H1 (cell line): ENCODE measurements around the gene PNLIPRP1. TPM values are rescaled to one million over a fixed set of nuclear protein-coding genes. Genes with fewer than 3 reads are reported as not detected.
A peak's percentile ranks its signal among the peaks of the same experiment; 100 is the strongest.

Experiments used
- CTCF ChIA-PET: fragments of 300-600 bp; sonication (Branson Sonifier 250); formaldehyde crosslinking; loops from one replicate; lab custom pipeline; 2021; ENCODE audit not compliant: partially characterized antibody; lab: Charles Lee
- POLR2A ChIA-PET: fragments of 300-600 bp; sonication (Branson Sonifier 250); formaldehyde crosslinking; loops from one replicate; lab custom pipeline; 2021; ENCODE audit warnings: inconsistent platforms; ENCODE audit not compliant: partially characterized antibody; lab: Charles Lee
- DNase-seq, 2 experiments: peaks; one replicate each; pipeline versions ENCODE4 v3.0.0 to v3.0.0-alpha.2; 2010 to 2022; ENCODE audit warnings: low spot score in 2 of 2, low read depth in 1 of 2, mixed read lengths in 1 of 2
- FAIRE-seq: peaks from 2 replicates; lab custom pipeline; 2011; peaks lifted over from hg19 to GRCh38; lab: Jason Lieb, UNC
- H2AFZ ChIP-seq: 2 replicates; pipeline ENCODE4 v1.8.1; 2012; ENCODE audit warnings: low read length, inconsistent platforms
- H2AK5ac ChIP-seq: 2 replicates; pipeline ENCODE4 v1.6.1; 2013; ENCODE audit warnings: low read depth, low read length
- H2BK120ac ChIP-seq: replicated peaks from 2 replicates; pipeline ENCODE3; 2013; ENCODE audit warnings: low read depth, low read length, inconsistent platforms
- H2BK12ac ChIP-seq: 2 replicates; pipeline ENCODE4 v1.6.1; 2013; ENCODE audit warnings: low read depth, low read length
- H2BK15ac ChIP-seq: 2 replicates; pipeline ENCODE4 v1.6.1; 2013; ENCODE audit warnings: low read length
- H2BK20ac ChIP-seq: 2 replicates; pipeline ENCODE4 v1.6.1; 2013; ENCODE audit warnings: low read length
- H2BK5ac ChIP-seq: 2 replicates; pipeline ENCODE4 v1.6.1; 2013; ENCODE audit warnings: low read depth, low read length
- H3K14ac ChIP-seq: 2 replicates; pipeline ENCODE4 v1.6.1; 2013; ENCODE audit warnings: inconsistent platforms; ENCODE audit not compliant: insufficient read length
- H3K18ac ChIP-seq: 2 replicates; pipeline ENCODE4 v1.6.1; 2013; ENCODE audit warnings: low read length; ENCODE audit errors: extremely low read depth
- H3K23ac ChIP-seq: 2 replicates; pipeline ENCODE4 v1.6.1; 2013; ENCODE audit warnings: inconsistent platforms; ENCODE audit not compliant: insufficient read length
- H3K23me2 ChIP-seq: 2 replicates; pipeline ENCODE4 v1.6.1; 2013; ENCODE audit warnings: low read depth, low read length
- H3K27ac ChIP-seq: 2 replicates; pipeline ENCODE4 v1.6.1; 2011; ENCODE audit warnings: low read depth, low read length, inconsistent platforms
- H3K27me3 ChIP-seq, 4 experiments: replicated peaks in 1 of 4; 1 replicate in 1 of 4; 2 replicates in 3 of 4; pipeline versions ENCODE4 v1.6.1 to v1.8.1; 2011 to 2013; ENCODE audit warnings: low read length in 3 of 4, mild to moderate bottlenecking in 3 of 4, inconsistent platforms in 2 of 4, mixed read lengths in 2 of 4, moderate library complexity in 1 of 4; ENCODE audit not compliant: control insufficient read depth in 3 of 4, insufficient read depth in 3 of 4; ENCODE audit errors: extremely low read depth in 1 of 4
- H3K36me3 ChIP-seq, 4 experiments: 2 replicates each; pipeline versions ENCODE4 v1.6.1 to v1.8.1; 2011 to 2013; ENCODE audit warnings: mild to moderate bottlenecking in 4 of 4, low read length in 3 of 4, moderate library complexity in 2 of 4, control low read depth in 1 of 4, inconsistent platforms in 1 of 4; ENCODE audit not compliant: insufficient read depth in 4 of 4, control insufficient read depth in 2 of 4
- H3K4ac ChIP-seq: replicated peaks from 2 replicates; pipeline ENCODE3; 2013; ENCODE audit warnings: low read length, low read depth, mixed read lengths, inconsistent platforms; ENCODE audit not compliant: insufficient read length
- H3K4me1 ChIP-seq, 4 experiments: replicated peaks in 1 of 4; 1 replicate in 1 of 4; 2 replicates in 3 of 4; pipeline versions ENCODE4 v1.6.1 to v1.8.1; 2011 to 2013; ENCODE audit warnings: low read length in 3 of 4, inconsistent platforms in 2 of 4, mixed read lengths in 1 of 4; ENCODE audit not compliant: insufficient read depth in 4 of 4, control insufficient read depth in 3 of 4
- H3K4me2 ChIP-seq, 2 experiments: 2 replicates each; pipeline versions ENCODE4 v1.6.1 to v1.8.1; 2011 to 2013; ENCODE audit warnings: low read depth in 2 of 2, low read length in 2 of 2, control low read depth in 1 of 2, inconsistent platforms in 1 of 2, mild to moderate bottlenecking in 1 of 2; ENCODE audit not compliant: insufficient read depth in 1 of 2
- H3K4me3 ChIP-seq, 4 experiments: fragments of 200-600, 300-600 bp in 1 of 4; sonication (generic), shearing (Covaris generic), sonication (Bioruptor Twin) in 1 of 4; 2 replicates each; pipeline versions ENCODE4 v1.5.1 to v1.8.1; 2011 to 2016; ENCODE audit warnings: low read length in 4 of 4, low read depth in 3 of 4, control low read depth in 2 of 4, inconsistent platforms in 2 of 4, mild to moderate bottlenecking in 2 of 4, mixed read lengths in 1 of 4, moderate library complexity in 1 of 4; ENCODE audit not compliant: insufficient read depth in 2 of 4; ENCODE audit errors: extremely low read depth in 1 of 4
- H3K56ac ChIP-seq: replicated peaks from 2 replicates; pipeline ENCODE3; 2013; ENCODE audit warnings: low read depth, mild to moderate bottlenecking, mixed read lengths, low read length, inconsistent platforms; ENCODE audit not compliant: insufficient read length
- H3K79me1 ChIP-seq: 2 replicates; pipeline ENCODE4 v1.6.1; 2013; ENCODE audit warnings: low read depth, low read length, control low read depth
- H3K79me2 ChIP-seq, 2 experiments: 2 replicates each; pipeline versions ENCODE4 v1.6.1 to v1.8.1; 2012 to 2013; ENCODE audit warnings: low read length in 2 of 2, mild to moderate bottlenecking in 2 of 2, inconsistent platforms in 1 of 2; ENCODE audit not compliant: insufficient read depth in 2 of 2, control insufficient read depth in 1 of 2
- H3K9ac ChIP-seq, 4 experiments: replicated peaks in 1 of 4; 1 replicate in 1 of 4; 2 replicates in 3 of 4; pipeline versions ENCODE4 v1.6.1 to v1.8.1; 2011 to 2013; ENCODE audit warnings: low read depth in 3 of 4, low read length in 3 of 4, control low read depth in 2 of 4, mild to moderate bottlenecking in 2 of 4, moderate library complexity in 2 of 4, inconsistent platforms in 1 of 4; ENCODE audit errors: extremely low read depth in 1 of 4
- H3K9me3 ChIP-seq, 2 experiments: 2 replicates each; pipeline versions ENCODE4 v1.6.1 to v1.8.1; 2012 to 2013; ENCODE audit warnings: mild to moderate bottlenecking in 2 of 2, moderate library complexity in 2 of 2, control low read depth in 1 of 2, inconsistent platforms in 1 of 2, low read depth in 1 of 2, low read length in 1 of 2, mixed read lengths in 1 of 2; ENCODE audit not compliant: insufficient read depth in 2 of 2
- H4K20me1 ChIP-seq, 2 experiments: replicated peaks in 1 of 2; 2 replicates each; pipeline versions ENCODE3 to v1.8.1; 2011 to 2013; ENCODE audit warnings: inconsistent platforms in 2 of 2, low read length in 2 of 2, mild to moderate bottlenecking in 1 of 2; ENCODE audit not compliant: insufficient read depth in 2 of 2, control insufficient read depth in 1 of 2
- H4K5ac ChIP-seq: 2 replicates; pipeline ENCODE4 v1.6.1; 2013; ENCODE audit warnings: low read length, low read depth, mixed read lengths, inconsistent platforms; ENCODE audit not compliant: insufficient read length
- H4K8ac ChIP-seq: 2 replicates; pipeline ENCODE4 v1.8.0; 2013; ENCODE audit warnings: mild to moderate bottlenecking, moderate library complexity, low read length, inconsistent platforms; ENCODE audit not compliant: insufficient read depth; ENCODE audit errors: extremely low read depth
- H4K91ac ChIP-seq: replicated peaks from 2 replicates; pipeline ENCODE3; 2013; ENCODE audit warnings: low read length, mixed read lengths, inconsistent platforms; ENCODE audit not compliant: insufficient read length
- BACH1 ChIP-seq: IDR thresholded peaks from 2 replicates; pipeline ENCODE4 v1.6.1; 2012; ENCODE audit warnings: low read length, improper control_type of control experiment
- CTBP2 ChIP-seq: IDR thresholded peaks from 2 replicates; pipeline ENCODE4 v1.7.0; 2011; ENCODE audit warnings: borderline replicate concordance, mild to moderate bottlenecking, moderate library complexity, mixed read lengths, low read length; ENCODE audit not compliant: insufficient read depth, insufficient read length
- GABPA ChIP-seq: IDR thresholded peaks from 2 replicates; pipeline ENCODE4 v1.6.1; 2011; ENCODE audit warnings: mild to moderate bottlenecking, low read length, moderate library complexity, borderline replicate concordance; ENCODE audit not compliant: insufficient read depth
- KDM4A ChIP-seq: IDR thresholded peaks from one replicate; pipeline ENCODE4 v1.7.1; 2012; ENCODE audit warnings: low read depth, mild to moderate bottlenecking, moderate library complexity, low read length, inconsistent platforms; ENCODE audit not compliant: severe bottlenecking
- MAFK ChIP-seq: IDR thresholded peaks from 2 replicates; pipeline ENCODE4 v1.6.1; 2012; ENCODE audit warnings: low read depth, mild to moderate bottlenecking, improper control_type of control experiment, low read length
- NRF1 ChIP-seq: IDR thresholded peaks from 2 replicates; pipeline ENCODE4 v1.6.1; 2011; ENCODE audit warnings: mild to moderate bottlenecking, low read depth, low read length, improper control_type of control experiment
- PHF8 ChIP-seq: fragments of 200-600 bp; sonication (generic); conservative IDR thresholded peaks from 2 replicates; pipeline ENCODE4 v1.7.1; 2012; ENCODE audit warnings: low read depth, mild to moderate bottlenecking, inconsistent platforms, low read length, moderate library complexity
- POLR2AphosphoS5 ChIP-seq: IDR thresholded peaks from 2 replicates; pipeline ENCODE4 v1.6.1; 2011; ENCODE audit warnings: low read depth, low read length
- RXRA ChIP-seq: IDR thresholded peaks from 2 replicates; pipeline ENCODE4 v1.6.1; 2011; ENCODE audit warnings: low read depth, mild to moderate bottlenecking, low read length, moderate library complexity; ENCODE audit not compliant: insufficient read depth
- SIRT6 ChIP-seq: IDR thresholded peaks from one replicate; pipeline ENCODE4 v1.7.1; 2012; ENCODE audit warnings: low read length, inconsistent platforms
- SRF ChIP-seq: IDR thresholded peaks from 2 replicates; pipeline ENCODE4 v1.6.1; 2011; ENCODE audit warnings: mild to moderate bottlenecking, low read depth, low read length, moderate library complexity
- SUZ12 ChIP-seq: fragments of 200-600 bp; sonication (generic); IDR thresholded peaks from 2 replicates; pipeline ENCODE4 v1.6.1; 2012; ENCODE audit warnings: mild to moderate bottlenecking, inconsistent platforms, low read length, moderate library complexity, mixed read lengths
- TAF7 ChIP-seq: optimal IDR thresholded peaks from 2 replicates; pipeline ENCODE3; 2011; ENCODE audit warnings: low read depth, mild to moderate bottlenecking, inconsistent platforms, low read length, moderate library complexity, borderline replicate concordance
- WGBS, 2 experiments: shearing (Covaris generic) in 1 of 2; methylation state at CpG; one replicate each; pipeline versions ENCODE4 v1.1.6 to v1.1.7; 2013 to 2015; ENCODE audit warnings: low lambda C conversion rate in 2 of 2, mixed read lengths in 2 of 2, inconsistent platforms in 1 of 2, low coverage in 1 of 2, missing lambda C conversion rate in 1 of 2; ENCODE audit not compliant: insufficient replicate concordance in 2 of 2, insufficient coverage in 1 of 2, insufficient read length in 1 of 2; ENCODE audit errors: extremely low coverage in 1 of 2, missing lambda C conversion rate in 1 of 2; 5-methylcytosine and 5-hydroxymethylcytosine counted together
- polyA plus RNA-seq, 7 experiments: library from polyadenylated mRNA; depleted of rRNA in 3 of 7; stranded (reverse) in 5 of 7; unstranded in 2 of 7; fragments of >200 nt in 5 of 7; fragments of 200-250 nt in 2 of 7; gene quantifications; 1 replicate in 5 of 7; 2 replicates in 1 of 7; 4 replicates in 1 of 7; pipeline versions ENCODE4 v1.2.1 to v1.2.3, GENCODE V29; 2011 to 2013; ENCODE audit warnings: missing spikeins in 2 of 7, mixed read lengths in 2 of 7
- total RNA-seq: library from RNA; stranded (reverse); fragmentation: NEBNext Ultra II Directional; extraction: Animal tissue kit (Norgen Biotek cat#: 25700); gene quantifications from 2 replicates; pipeline ENCODE4 v1.2.1, GENCODE V29; 2021

PNLIPRP1 gene
- total and polyA plus RNA-seq, 2 of the 8 experiments (the other 6 are each of a cell fraction or from before 2014, with no cell fraction given): not detected

GRCh38 chr10:116630020-116630419 lies 39.3 kb downstream of the PNLIPRP1 start:
- Histone ChIP-seq H3K4me3 (no peak overlapping the region), H2BK20ac (no peak overlapping the region), H2BK120ac (no peak overlapping the region), H3K36me3 (no peaks in the 10 kb centered on the region), H2BK15ac (0 out of 2 replicates have a peak overlapping the region, but pooled peaks have one; percentile 89), H3K27me3 (peaks cover 0 to 4% (median 0%) of the 10 kb centered on the region in 4 experiments; a peak in 3 of 7 replicates), H3K79me2 (no peaks in the 10 kb centered on the region), H3K4ac (no peak overlapping the region), H3K9me3 (no peaks in the 10 kb centered on the region), H3K14ac (no peak overlapping the region), H4K5ac (no peak overlapping the region), H3K18ac (peak overlapping the region; percentile 32; the same call in 1 of the 2 replicates)
- 87% methylated on average over 2 of the region's 2 CpGs; no CpG with 5 or more reads in 1 of the 2 experiments for WGBS, 2 experiments
- TF ChIP-seq SRF (no peak), RXRA (no peak), TAF7 (no peak), NRF1 (no peak), CTBP2 (no peak), GABPA (no peak), SUZ12 (no peak), PHF8 (no peak), MAFK (no peak), BACH1 (no peak), POLR2AphosphoS5 (no peak), SIRT6 (no peak), KDM4A (no peak)
- TF ChIP-seq, all 59 proteins: peak for 0
- Histone ChIP-seq H3K56ac (no peak overlapping the region), H4K8ac (no peak overlapping the region), H2BK5ac (no peak overlapping the region), H3K23ac (no peak overlapping the region), H2AK5ac (no peak overlapping the region), H3K9ac (no peak overlapping the region), H3K23me2 (peaks cover 2% of the 10 kb centered on the region; the same call in 1 of the 2 replicates), H4K91ac (no peak overlapping the region), H3K79me1 (no peaks in the 10 kb centered on the region), H3K4me1 (peaks cover 0 to 3% (median 0%) of the 10 kb centered on the region in 4 experiments; a peak in 1 of 7 replicates), H4K20me1 (no peaks in the 10 kb centered on the region), H3K27ac (no peak overlapping the region), H2AFZ (no peak overlapping the region), H2BK12ac (no peak overlapping the region), H3K4me2 (no peak overlapping the region)
- ChIA-PET POLR2A (no interaction called here), CTCF (interaction anchor here (1.1 to 7.2 kb wide), 8 partner anchors 14 to 545 kb away, joined by 3 to 93 read pairs (median 4); no protein-coding TSS in a partner anchor)
- FAIRE-seq (no peak), DNase-seq (no peak)
